ENCODE data around the gene PI16.

PI16 gene

DNA sequence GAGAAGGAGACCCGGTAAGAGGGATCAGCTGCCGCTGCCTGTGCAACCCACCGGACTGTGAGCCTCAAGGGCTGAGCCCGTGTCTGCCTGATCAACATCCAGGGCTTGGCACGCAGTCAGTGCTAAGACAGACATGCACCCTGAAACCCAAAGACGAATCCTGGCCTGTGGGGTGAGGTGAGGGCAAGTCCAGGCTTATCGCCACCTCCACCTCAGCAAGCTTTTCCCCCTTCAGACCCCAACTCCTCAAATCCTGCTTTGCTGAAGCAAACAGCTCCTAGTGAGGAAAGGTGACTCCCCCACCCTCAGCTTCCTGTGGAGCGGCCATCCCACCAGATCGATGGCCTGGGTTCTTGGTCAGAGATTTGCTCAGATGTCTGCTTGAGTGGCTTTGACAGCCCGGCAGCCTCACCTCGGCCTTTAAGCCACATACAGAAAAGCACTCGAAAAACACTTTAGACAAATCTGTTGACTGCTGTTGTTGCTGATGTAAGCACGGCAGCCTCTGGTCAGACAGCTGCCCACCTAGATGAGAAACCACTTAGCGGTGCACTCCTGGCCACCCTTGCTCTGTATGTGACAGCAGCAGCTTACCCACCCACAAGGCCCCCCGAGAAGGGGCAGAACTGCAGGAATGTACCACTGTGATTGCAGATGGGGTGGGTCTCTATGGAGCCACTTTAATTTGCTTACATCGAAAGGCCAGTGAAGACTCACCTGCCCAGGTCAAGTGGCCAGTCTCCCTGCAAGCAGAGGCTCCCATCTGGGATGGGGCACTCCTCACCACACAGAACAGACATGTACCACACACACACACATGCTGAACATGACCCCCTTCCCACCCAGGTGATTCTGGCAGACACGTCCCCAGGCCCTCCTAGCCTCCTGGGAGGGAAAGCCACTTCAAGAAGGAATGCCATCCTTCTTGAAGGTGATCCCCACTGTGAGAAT is 16.6 kb downstream of the PI16 start:
- H3K4me1 ChIP-seq (ENCODE audit: control insufficient read depth in 1 of 2, insufficient read depth in 2 of 2, low read length in 2 of 2), result peaks cover 5 to 11% of the 10 kb centered on the region in 2 experiments
- H3K27ac ChIP-seq (ENCODE audit: low read depth, low read length), result no peak overlapping the region
- no peaks in the 10 kb centered on the region for H3K27me3 ChIP-seq (ENCODE audit: insufficient read depth, low read length)
- no peak overlapping the region for H3K23ac ChIP-seq (ENCODE audit: low read length)
- no peak overlapping the region for H3K14ac ChIP-seq (ENCODE audit: low read length)
- peaks cover 71 to 86% of the 10 kb centered on the region in 2 experiments for H3K36me3 ChIP-seq (ENCODE audit: control insufficient read depth in 1 of 2, insufficient read depth in 2 of 2, low read length in 2 of 2)
- no peak overlapping the region for H3K4me2 ChIP-seq (ENCODE audit: low read length)
- no peaks in the 10 kb centered on the region for H3K79me2 ChIP-seq (ENCODE audit: control insufficient read depth, insufficient read depth, low read length, poor library complexity)
- no peak overlapping the region for H3K4me3 ChIP-seq (ENCODE audit: low read depth, low read length)
- no peak overlapping the region for H4K12ac ChIP-seq (ENCODE audit: low read depth, low read length)
- DNase-seq, result no peak
- no peak overlapping the region for H4K91ac ChIP-seq (ENCODE audit: low read depth, low read length)
- no peaks in the 10 kb centered on the region for H3K9me3 ChIP-seq (ENCODE audit: insufficient read depth, low read depth, low read length)
- H2BK120ac ChIP-seq (ENCODE audit: insufficient read depth, low read length, poor library complexity), result no peak overlapping the region
- H2BK5ac ChIP-seq (ENCODE audit: low read depth, low read length, poor library complexity), result no peak overlapping the region
- H2AK5ac ChIP-seq (ENCODE audit: low read length), result no peak overlapping the region
- no peak overlapping the region for H3K4ac ChIP-seq (ENCODE audit: low read depth, low read length)
- H3K79me1 ChIP-seq (ENCODE audit: low read length), result no peaks in the 10 kb centered on the region
- H2AFZ ChIP-seq (ENCODE audit: insufficient read depth, low read length, poor library complexity), result no peak overlapping the region
- no peak overlapping the region for H4K8ac ChIP-seq (ENCODE audit: low read depth, low read length)
- no peak overlapping the region for H2BK12ac ChIP-seq (ENCODE audit: low read length)
- no CpG with 5 or more reads among the region's 17 CpGs for WGBS (ENCODE audit: extremely low coverage, insufficient coverage, insufficient read length)
- no peak overlapping the region for H3K9ac ChIP-seq (ENCODE audit: low read length)
- no peak overlapping the region for H3K18ac ChIP-seq (ENCODE audit: low read length)

- Histone ChIP-seq H3K9me3 (ENCODE audit: insufficient read depth, low read depth, low read length) (no peaks in the 10 kb centered on the region), H3K79me1 (ENCODE audit: low read length) (no peaks in the 10 kb centered on the region), H2BK5ac (ENCODE audit: low read depth, low read length, poor library complexity) (no peak overlapping the region), H4K12ac (ENCODE audit: low read depth, low read length) (no peak overlapping the region), H3K4ac (ENCODE audit: low read depth, low read length) (no peak overlapping the region), H3K4me2 (ENCODE audit: low read length) (no peak overlapping the region), H3K9ac (ENCODE audit: low read length) (no peak overlapping the region), H2BK12ac (ENCODE audit: low read length) (no peak overlapping the region), H4K91ac (ENCODE audit: low read depth, low read length) (no peak overlapping the region), H3K14ac (ENCODE audit: low read length) (no peak overlapping the region), H3K4me1 (ENCODE audit: control insufficient read depth in 1 of 2, insufficient read depth in 2 of 2, low read length in 2 of 2) (peaks cover 5 to 11% of the 10 kb centered on the region in 2 experiments), H4K8ac (ENCODE audit: low read depth, low read length) (no peak overlapping the region), H3K4me3 (ENCODE audit: low read depth, low read length) (no peak overlapping the region), H3K27ac (ENCODE audit: low read depth, low read length) (no peak overlapping the region), H3K23ac (ENCODE audit: low read length) (no peak overlapping the region), H3K36me3 (ENCODE audit: control insufficient read depth in 1 of 2, insufficient read depth in 2 of 2, low read length in 2 of 2) (peaks cover 78 to 93% of the 10 kb centered on the region in 2 experiments), H2AFZ (ENCODE audit: insufficient read depth, low read length, poor library complexity) (no peak overlapping the region), H2BK120ac (ENCODE audit: insufficient read depth, low read length, poor library complexity) (no peak overlapping the region), H3K27me3 (ENCODE audit: insufficient read depth, low read length) (no peaks in the 10 kb centered on the region), H2AK5ac (ENCODE audit: low read length) (no peak overlapping the region), H3K79me2 (ENCODE audit: control insufficient read depth, insufficient read depth, low read length, poor library complexity) (no peaks in the 10 kb centered on the region), H3K18ac (ENCODE audit: low read length) (no peak overlapping the region)
- DNase-seq, result no peak
- no CpG with 5 or more reads among the region's 14 CpGs for WGBS (ENCODE audit: extremely low coverage, insufficient coverage, insufficient read length)
Observed at GRCh38 chr6:36971921-36972673, 17.6 kb downstream of the PI16 start.

- no peak overlapping the region for H3K4ac ChIP-seq (ENCODE audit: low read depth, low read length)
- H2BK120ac ChIP-seq (ENCODE audit: insufficient read depth, low read length, poor library complexity), result no peak overlapping the region
- no CpG with 5 or more reads among the region's 1 CpG for WGBS (ENCODE audit: extremely low coverage, insufficient coverage, insufficient read length)
- no peak overlapping the region for H3K14ac ChIP-seq (ENCODE audit: low read length)
- H4K91ac ChIP-seq (ENCODE audit: low read depth, low read length), result no peak overlapping the region
- H3K79me2 ChIP-seq (ENCODE audit: control insufficient read depth, insufficient read depth, low read length, poor library complexity), result no peaks in the 10 kb centered on the region
- peaks cover 80 to 94% of the 10 kb centered on the region in 2 experiments for H3K36me3 ChIP-seq (ENCODE audit: control insufficient read depth in 1 of 2, insufficient read depth in 2 of 2, low read length in 2 of 2)
- no peaks in the 10 kb centered on the region for H3K79me1 ChIP-seq (ENCODE audit: low read length)
- no peak overlapping the region for H3K23ac ChIP-seq (ENCODE audit: low read length)
- H3K27me3 ChIP-seq (ENCODE audit: insufficient read depth, low read length), result no peaks in the 10 kb centered on the region
- no peak for DNase-seq
- H3K18ac ChIP-seq (ENCODE audit: low read length), result no peak overlapping the region
- no peak overlapping the region for H4K8ac ChIP-seq (ENCODE audit: low read depth, low read length)
- H2AK5ac ChIP-seq (ENCODE audit: low read length), result no peak overlapping the region
- H3K9me3 ChIP-seq (ENCODE audit: insufficient read depth, low read depth, low read length), result no peaks in the 10 kb centered on the region
- H3K4me2 ChIP-seq (ENCODE audit: low read length), result no peak overlapping the region
- H2BK12ac ChIP-seq (ENCODE audit: low read length), result no peak overlapping the region
- H3K27ac ChIP-seq (ENCODE audit: low read depth, low read length), result no peak overlapping the region
- H2BK5ac ChIP-seq (ENCODE audit: low read depth, low read length, poor library complexity), result no peak overlapping the region
- H3K4me1 ChIP-seq (ENCODE audit: control insufficient read depth in 1 of 2, insufficient read depth in 2 of 2, low read length in 2 of 2), result peaks cover 5 to 11% of the 10 kb centered on the region in 2 experiments
- no peak overlapping the region for H4K12ac ChIP-seq (ENCODE audit: low read depth, low read length)
- H3K9ac ChIP-seq (ENCODE audit: low read length), result no peak overlapping the region
- no peak overlapping the region for H2AFZ ChIP-seq (ENCODE audit: insufficient read depth, low read length, poor library complexity)
- no peak overlapping the region for H3K4me3 ChIP-seq (ENCODE audit: low read depth, low read length)
Observed at GRCh38 chr6:36973190-36973589, 18.7 kb downstream of the PI16 start.

DNA sequence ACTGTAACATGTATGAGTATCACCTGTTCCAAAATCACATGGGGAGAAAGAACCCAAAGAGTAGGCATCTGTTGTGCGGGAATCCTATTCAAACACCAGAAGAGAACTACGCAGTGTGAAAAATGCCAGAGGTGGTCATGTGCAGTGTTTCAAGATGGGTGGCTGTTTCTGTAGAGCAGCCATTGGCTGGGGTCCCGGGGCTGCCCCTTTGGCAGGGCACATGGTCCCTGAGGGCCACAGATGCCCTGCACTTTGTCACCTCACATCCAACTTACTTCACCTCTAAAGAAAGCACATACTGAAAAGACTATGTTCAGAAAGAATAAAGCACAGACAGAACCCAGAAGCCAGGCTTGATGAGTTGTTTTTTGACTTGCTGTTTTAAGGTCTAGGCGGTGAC is 19.1 kb downstream of the PI16 start:
- Histone ChIP-seq H3K4me3 (ENCODE audit: low read depth, low read length) (no peak overlapping the region), H2AK5ac (ENCODE audit: low read length) (no peak overlapping the region), H3K4ac (ENCODE audit: low read depth, low read length) (no peak overlapping the region), H3K23ac (ENCODE audit: low read length) (no peak overlapping the region), H4K91ac (ENCODE audit: low read depth, low read length) (no peak overlapping the region), H3K18ac (ENCODE audit: low read length) (no peak overlapping the region), H3K14ac (ENCODE audit: low read length) (no peak overlapping the region), H2BK120ac (ENCODE audit: insufficient read depth, low read length, poor library complexity) (no peak overlapping the region), H3K9me3 (ENCODE audit: insufficient read depth, low read depth, low read length) (no peaks in the 10 kb centered on the region), H4K8ac (ENCODE audit: low read depth, low read length) (no peak overlapping the region), H2BK5ac (ENCODE audit: low read depth, low read length, poor library complexity) (no peak overlapping the region), H3K27me3 (ENCODE audit: insufficient read depth, low read length) (no peaks in the 10 kb centered on the region), H3K4me2 (ENCODE audit: low read length) (no peak overlapping the region), H3K27ac (ENCODE audit: low read depth, low read length) (no peak overlapping the region), H3K36me3 (ENCODE audit: control insufficient read depth in 1 of 2, insufficient read depth in 2 of 2, low read length in 2 of 2) (peaks cover 80 to 93% of the 10 kb centered on the region in 2 experiments), H4K12ac (ENCODE audit: low read depth, low read length) (no peak overlapping the region), H3K79me2 (ENCODE audit: control insufficient read depth, insufficient read depth, low read length, poor library complexity) (no peaks in the 10 kb centered on the region), H3K4me1 (ENCODE audit: control insufficient read depth in 1 of 2, insufficient read depth in 2 of 2, low read length in 2 of 2) (peaks cover 5 to 11% of the 10 kb centered on the region in 2 experiments), H3K79me1 (ENCODE audit: low read length) (no peaks in the 10 kb centered on the region), H3K9ac (ENCODE audit: low read length) (no peak overlapping the region), H2AFZ (ENCODE audit: insufficient read depth, low read length, poor library complexity) (no peak overlapping the region), H2BK12ac (ENCODE audit: low read length) (no peak overlapping the region)
- no peak for DNase-seq
- no CpG with 5 or more reads among the region's 4 CpGs for WGBS (ENCODE audit: extremely low coverage, insufficient coverage, insufficient read length)
